NB4 (cell line): ENCODE measurements around the gene EEF1AKMT3.
"Not testable (repeated sequence)": the region's sequence is repeated elsewhere in the genome, so short reads cannot be mapped to it uniquely, and the experiment has no call there.

Source experiments
- DNase-seq: peaks from one replicate; pipeline ENCODE4 v3.0.0; 2010; ENCODE audit warnings: low read depth
- H3K4me3 ChIP-seq: one replicate; pipeline ENCODE4 v1.5.1; 2011; ENCODE audit warnings: mild to moderate bottlenecking, low read depth, low read length, moderate library complexity
- MYC ChIP-seq: IDR thresholded peaks from 2 replicates; pipeline ENCODE4 v1.6.1; 2011; ENCODE audit warnings: low read depth, low read length
- POLR2A ChIP-seq: IDR thresholded peaks from 2 replicates; pipeline ENCODE4 v1.6.1; 2011; ENCODE audit warnings: mild to moderate bottlenecking; ENCODE audit not compliant: insufficient read length; ENCODE audit errors: extremely low read depth
- TF ChIP-seq, protein P1 (sequence below): IDR thresholded peaks from 2 replicates; pipeline ENCODE4 v1.6.1; 2011; ENCODE audit warnings: low read depth, low read length
- TF ChIP-seq, protein P2 (sequence below): IDR thresholded peaks from one replicate; pipeline ENCODE4 v1.5.1; 2012; ENCODE audit warnings: low read depth, low read length

The EEF1AKMT3 gene

DNA sequence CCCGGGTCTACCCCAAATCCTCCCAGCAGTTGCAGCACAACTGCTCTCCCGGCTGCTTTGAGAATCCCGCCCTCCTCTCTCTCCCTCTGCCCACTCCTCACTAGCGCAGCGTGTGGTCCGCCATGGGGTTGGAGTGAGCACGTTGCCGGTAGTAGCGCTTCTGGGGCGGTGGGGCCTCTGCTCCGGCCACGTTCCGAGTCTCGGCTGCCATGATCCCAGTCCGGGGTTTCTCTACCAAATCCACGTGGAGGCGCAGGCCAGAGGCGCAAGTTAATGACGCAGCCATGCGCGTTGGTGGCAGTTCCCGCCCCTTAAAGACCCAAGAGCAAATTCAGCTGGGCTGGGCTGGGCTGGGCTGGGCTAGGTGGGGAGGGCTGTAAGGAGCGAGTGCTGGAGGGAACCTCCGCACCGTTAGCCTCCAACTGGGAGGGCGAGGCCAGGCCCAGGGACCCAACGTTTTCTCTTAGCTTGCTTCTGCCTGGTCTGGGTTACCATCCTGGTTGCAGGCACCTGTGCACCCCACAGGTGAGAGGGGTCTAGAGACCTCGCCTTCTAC is 463 bp upstream of the EEF1AKMT3 start, which contains the start of gene METTL1:
Gene METTL1, minus strand, starts transcription at position 233 of the 556 bp plus-strand sequence. Its CDS starts 22 bp downstream, at position 211.
- peak; percentile 99 for DNase-seq
- peak within 1 kb of the TSS; percentile 87 for H3K4me3 ChIP-seq
- TF ChIP-seq POLR2A (peak; percentile 85), MYC (peak; percentile 100)
- TF ChIP-seq, protein P1, sequence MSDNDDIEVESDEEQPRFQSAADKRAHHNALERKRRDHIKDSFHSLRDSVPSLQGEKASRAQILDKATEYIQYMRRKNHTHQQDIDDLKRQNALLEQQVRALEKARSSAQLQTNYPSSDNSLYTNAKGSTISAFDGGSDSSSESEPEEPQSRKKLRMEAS: peak; percentile 99
- TF ChIP-seq, protein P2, sequence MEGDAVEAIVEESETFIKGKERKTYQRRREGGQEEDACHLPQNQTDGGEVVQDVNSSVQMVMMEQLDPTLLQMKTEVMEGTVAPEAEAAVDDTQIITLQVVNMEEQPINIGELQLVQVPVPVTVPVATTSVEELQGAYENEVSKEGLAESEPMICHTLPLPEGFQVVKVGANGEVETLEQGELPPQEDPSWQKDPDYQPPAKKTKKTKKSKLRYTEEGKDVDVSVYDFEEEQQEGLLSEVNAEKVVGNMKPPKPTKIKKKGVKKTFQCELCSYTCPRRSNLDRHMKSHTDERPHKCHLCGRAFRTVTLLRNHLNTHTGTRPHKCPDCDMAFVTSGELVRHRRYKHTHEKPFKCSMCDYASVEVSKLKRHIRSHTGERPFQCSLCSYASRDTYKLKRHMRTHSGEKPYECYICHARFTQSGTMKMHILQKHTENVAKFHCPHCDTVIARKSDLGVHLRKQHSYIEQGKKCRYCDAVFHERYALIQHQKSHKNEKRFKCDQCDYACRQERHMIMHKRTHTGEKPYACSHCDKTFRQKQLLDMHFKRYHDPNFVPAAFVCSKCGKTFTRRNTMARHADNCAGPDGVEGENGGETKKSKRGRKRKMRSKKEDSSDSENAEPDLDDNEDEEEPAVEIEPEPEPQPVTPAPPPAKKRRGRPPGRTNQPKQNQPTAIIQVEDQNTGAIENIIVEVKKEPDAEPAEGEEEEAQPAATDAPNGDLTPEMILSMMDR: no peak

DNA sequence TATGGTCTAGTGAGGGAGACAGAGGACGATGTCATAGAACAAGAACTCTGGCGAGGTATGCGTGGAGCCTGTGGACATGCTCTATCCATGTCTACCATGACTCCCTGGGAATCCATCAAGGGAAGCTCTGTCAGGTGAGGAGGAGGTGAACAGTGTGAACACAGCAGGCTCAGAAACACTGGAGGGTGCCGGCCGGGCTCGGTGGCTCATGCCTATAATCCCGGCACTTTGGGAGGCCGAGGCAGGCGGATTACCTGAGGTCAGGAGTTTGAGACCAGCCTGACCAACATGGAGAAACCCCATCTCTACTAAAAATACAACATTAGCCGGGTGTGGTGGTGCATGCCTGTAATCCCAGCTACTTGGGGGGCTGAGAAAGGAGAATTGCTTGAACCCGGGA is 2.2 kb downstream of the EEF1AKMT3 start:
- H3K4me3 ChIP-seq, DNase-seq: not testable (repeated sequence)

DNA sequence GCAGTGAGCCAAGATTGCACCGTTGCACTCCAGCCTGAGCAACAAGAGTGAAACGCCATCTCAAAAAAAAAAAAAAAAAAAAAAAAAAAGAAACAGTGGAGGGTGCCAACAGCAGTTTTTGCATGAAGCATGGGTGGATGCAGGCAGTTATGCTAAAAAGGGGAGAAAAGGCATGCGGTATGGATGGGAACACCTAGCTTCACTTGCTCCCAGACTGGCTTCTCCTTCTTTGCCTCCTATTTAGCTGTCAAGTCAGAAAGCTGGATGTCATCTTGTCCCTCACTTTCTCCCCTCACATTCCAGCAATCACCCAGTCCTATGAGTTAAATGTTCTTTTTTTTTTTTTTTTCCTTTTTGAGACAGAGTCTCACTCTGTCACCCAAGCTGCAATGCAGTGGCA is 2.6 kb downstream of the EEF1AKMT3 start:
- TF ChIP-seq, protein P2: no peak
- no peak for TF ChIP-seq POLR2A
- TF ChIP-seq, protein P1: no peak
- no peak for TF ChIP-seq MYC
- H3K4me3 ChIP-seq: no peak overlapping the region
- DNase-seq: no peak

DNA sequence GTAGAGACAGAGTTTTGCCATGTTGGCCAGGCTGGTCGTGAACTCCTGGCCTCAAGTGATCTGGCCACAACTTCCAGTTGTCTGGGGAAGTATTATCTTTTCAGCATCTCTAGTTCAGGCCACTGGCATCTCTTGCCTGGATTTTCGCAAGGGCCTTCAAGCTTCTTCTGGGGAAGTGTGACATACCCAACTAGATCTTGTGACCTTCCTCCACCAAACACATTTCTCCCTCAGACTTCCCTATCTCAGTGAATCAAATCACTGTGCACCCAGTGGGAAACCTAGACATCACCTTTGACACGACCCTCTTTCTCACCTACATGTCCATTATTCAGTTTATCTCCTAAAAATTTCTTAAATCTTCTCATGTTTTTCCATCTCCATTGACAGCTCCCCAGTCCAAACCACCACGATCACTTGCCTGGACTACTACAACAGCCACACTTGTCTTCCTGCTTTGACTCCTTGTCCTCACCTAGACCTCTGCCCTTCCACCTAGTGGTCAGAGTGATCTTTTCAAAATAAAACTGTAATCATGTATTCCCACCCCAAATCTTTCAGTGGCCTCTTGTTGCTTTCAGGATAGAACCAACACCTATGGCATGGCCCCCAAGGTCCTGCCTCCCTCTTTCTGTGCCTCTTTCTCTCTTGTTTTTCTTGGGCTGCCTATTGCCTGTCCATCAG is 3.3 kb downstream of the EEF1AKMT3 start:
- TF ChIP-seq, protein P1: no peak
- H3K4me3 ChIP-seq: no peak overlapping the region
- DNase-seq: no peak

DNA sequence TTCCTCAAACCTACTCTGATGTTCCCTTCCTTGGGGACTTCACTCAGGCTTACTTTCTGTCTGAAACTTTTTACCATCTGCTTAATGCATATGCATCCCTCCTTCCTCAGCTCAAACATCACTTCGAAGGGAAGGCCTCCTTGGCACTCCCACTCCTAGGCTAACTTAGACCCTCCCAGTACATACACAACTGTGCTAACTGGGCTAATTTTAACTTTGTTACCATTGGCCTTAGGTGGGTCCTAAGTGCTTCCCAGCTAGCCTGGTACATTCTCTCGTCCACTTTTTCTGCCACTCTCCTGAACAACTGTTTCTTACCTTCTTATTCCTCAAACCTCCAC is 3.8 kb downstream of the EEF1AKMT3 start:
- no peak overlapping the region for H3K4me3 ChIP-seq
- TF ChIP-seq, protein P1: no peak
- TF ChIP-seq, protein P2: no peak
- TF ChIP-seq MYC: no peak
- no peak for TF ChIP-seq POLR2A
- DNase-seq: no peak

DNA sequence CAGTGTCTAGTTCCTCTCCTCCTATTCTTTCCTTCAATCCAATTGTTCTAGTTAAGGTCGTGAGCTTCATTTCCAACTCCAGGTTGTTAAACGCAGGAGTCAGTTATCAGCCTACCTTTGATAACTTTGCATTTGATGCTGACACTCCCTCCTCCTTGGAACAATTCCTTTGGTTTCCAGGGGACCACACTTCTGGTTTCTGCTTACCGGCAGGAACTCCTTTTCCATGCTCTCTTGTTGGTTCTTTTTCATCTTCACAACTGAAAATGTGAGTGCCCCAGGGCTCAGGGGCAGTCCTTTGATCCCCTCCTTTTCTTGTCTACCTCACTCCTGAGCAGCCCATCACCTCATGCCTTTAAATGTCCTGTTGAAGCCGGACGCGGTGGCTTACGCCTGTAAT is 5.0 kb downstream of the EEF1AKMT3 start:
- DNase-seq: no peak
- TF ChIP-seq, protein P1: no peak
- TF ChIP-seq MYC: no peak
- TF ChIP-seq POLR2A: no peak
- TF ChIP-seq, protein P2: no peak
- no peak overlapping the region for H3K4me3 ChIP-seq

DNA sequence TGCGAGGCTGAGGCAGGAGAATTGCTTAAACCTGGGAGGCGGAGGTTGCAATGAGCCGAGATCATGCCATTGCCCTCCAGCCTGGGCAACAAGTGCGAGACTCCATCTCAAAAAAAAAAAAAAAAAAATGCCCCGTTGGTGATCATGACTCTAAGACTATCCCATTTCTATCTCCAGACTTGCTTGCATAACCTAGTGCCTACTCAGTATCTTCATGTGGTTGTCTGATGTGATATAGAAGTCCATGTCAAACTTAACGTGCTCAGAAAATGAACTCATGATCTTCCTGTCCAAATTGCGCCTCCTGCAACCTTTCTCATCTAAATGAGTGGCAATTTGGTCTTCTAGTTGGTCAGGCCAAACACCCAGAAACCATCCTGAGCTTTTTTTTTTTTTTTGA is 5.5 kb downstream of the EEF1AKMT3 start:
- TF ChIP-seq, protein P2: no peak
- TF ChIP-seq POLR2A (no peak), MYC (no peak)
- TF ChIP-seq, protein P1: no peak
- DNase-seq: no peak

More for the DNA sequence above, 5.5 kb downstream of the EEF1AKMT3 start:
- no peak overlapping the region for H3K4me3 ChIP-seq
